Gastrocnemius medialis (tissue), 4 donors: Measurements from ENCODE around the gene FRMD3. TPM values are rescaled to one million over a fixed set of nuclear protein-coding genes. Genes with fewer than 3 reads are reported as not detected.

Experiments used
- ATAC-seq, 2 donors: fragments of 150-250 bp; one replicate each; pipeline ENCODE4 v1.9.1; 2016
- DNase-seq, 2 donors: peaks; one replicate each; pipeline ENCODE4 v3.0.0-alpha.2; 2019
- H3K27ac ChIP-seq, 4 donors: fragments of 200-600 bp; sonication (generic); 1 replicate in 1 of 4; 2 replicates in 3 of 4; pipeline ENCODE4 v1.5.1; 2016 to 2018; ENCODE audit warnings: mild to moderate bottlenecking in 2 of 4, moderate library complexity in 1 of 4
- H3K27me3 ChIP-seq, 3 donors: fragments of 200-600 bp; sonication (generic) in 2 of 3; 1 replicate in 1 of 3; 2 replicates in 2 of 3; pipeline versions ENCODE4 v1.5.1 to v1.6.0; 2016 to 2019; ENCODE audit warnings: mild to moderate bottlenecking in 1 of 3, moderate library complexity in 1 of 3
- H3K36me3 ChIP-seq, 2 donors: fragments of 200-600 bp; sonication (generic) in 1 of 2; one replicate each; pipeline ENCODE4 v1.5.1; 2017 to 2018
- H3K4me1 ChIP-seq, 2 donors: fragments of 200-600 bp; sonication (generic) in 1 of 2; one replicate each; pipeline ENCODE4 v1.5.1; 2016 to 2017; ENCODE audit warnings: mild to moderate bottlenecking in 2 of 2
- H3K4me3 ChIP-seq, 4 donors: fragments of 200-600 bp; sonication (generic) in 3 of 4; 1 replicate in 1 of 4; 2 replicates in 3 of 4; pipeline ENCODE4 v1.5.1; 2016 to 2019; ENCODE audit warnings: mild to moderate bottlenecking in 2 of 4
- H3K9me3 ChIP-seq, 3 donors: fragments of 200-600 bp; sonication (generic) in 2 of 3; 1 replicate in 1 of 3; 2 replicates in 2 of 3; pipeline ENCODE4 v1.5.1; 2016 to 2019
- POLR2A ChIP-seq, 2 donors: fragments of 450-650 bp; IDR thresholded peaks; one replicate each; pipeline ENCODE4 v1.6.1; 2017; ENCODE audit warnings: antibody characterized with exemption in 2 of 2, mild to moderate bottlenecking in 2 of 2, moderate library complexity in 2 of 2
- in situ Hi-C, 4 donors: fragments of 200-750 bp; cut with MboI; loops; one replicate each; pipeline versions ENCODE4 v1.15.0 to v1.8.0; 2017; ENCODE audit warnings: low sequenced_read_pairs in 4 of 4
- intact Hi-C: fragments of 100-400 bp; cut with DNase I; formaldehyde crosslinking; loops from one replicate; pipeline ENCODE4 v1.15.1; 2023; ENCODE audit warnings: low total_unique reads
- total RNA-seq, 4 donors: library from RNA; depleted of rRNA; stranded (reverse); fragments of >200 nt; gene quantifications; one replicate each; pipeline versions ENCODE4 v1.1.0 to v1.2.3, GENCODE V29; 2016
- TF ChIP-seq, protein P1 (sequence below), 5 experiments: fragments of 450-650 bp in 3 of 5; fragments of 200-600 bp in 2 of 5; sonication (generic) in 2 of 5; IDR thresholded peaks in 4 of 5; conservative IDR thresholded peaks in 1 of 5; 1 replicate in 4 of 5; 2 replicates in 1 of 5; pipeline ENCODE4 v1.5.1; 2016 to 2019; ENCODE audit warnings: antibody characterized with exemption in 5 of 5, mild to moderate bottlenecking in 3 of 5, moderate library complexity in 3 of 5

Gene FRMD3
- total RNA-seq, 4 donors from 2014 or later: 62.3 to 120 (median 94.6) TPM

DNA sequence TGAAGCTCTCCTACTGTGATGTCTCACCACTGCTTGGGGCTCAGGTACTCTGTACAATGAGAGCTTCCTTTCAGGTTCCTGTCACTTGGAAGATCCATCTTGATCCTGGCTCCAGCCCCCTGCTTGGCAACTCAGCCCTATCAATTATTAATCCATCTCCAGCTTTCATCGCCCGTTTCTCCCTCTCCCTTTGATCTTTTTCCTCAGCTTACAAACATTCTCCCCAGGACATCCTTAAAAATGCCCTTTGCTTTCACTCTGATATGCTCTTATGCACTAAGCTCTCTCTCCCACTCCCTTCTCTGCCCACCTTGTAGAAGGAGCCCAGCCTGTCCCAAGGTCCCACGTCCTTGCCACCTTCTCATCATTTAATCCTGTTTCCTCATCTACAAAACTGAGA lies 109.0 kb downstream of the FRMD3 start:
- TF ChIP-seq, protein P1, sequence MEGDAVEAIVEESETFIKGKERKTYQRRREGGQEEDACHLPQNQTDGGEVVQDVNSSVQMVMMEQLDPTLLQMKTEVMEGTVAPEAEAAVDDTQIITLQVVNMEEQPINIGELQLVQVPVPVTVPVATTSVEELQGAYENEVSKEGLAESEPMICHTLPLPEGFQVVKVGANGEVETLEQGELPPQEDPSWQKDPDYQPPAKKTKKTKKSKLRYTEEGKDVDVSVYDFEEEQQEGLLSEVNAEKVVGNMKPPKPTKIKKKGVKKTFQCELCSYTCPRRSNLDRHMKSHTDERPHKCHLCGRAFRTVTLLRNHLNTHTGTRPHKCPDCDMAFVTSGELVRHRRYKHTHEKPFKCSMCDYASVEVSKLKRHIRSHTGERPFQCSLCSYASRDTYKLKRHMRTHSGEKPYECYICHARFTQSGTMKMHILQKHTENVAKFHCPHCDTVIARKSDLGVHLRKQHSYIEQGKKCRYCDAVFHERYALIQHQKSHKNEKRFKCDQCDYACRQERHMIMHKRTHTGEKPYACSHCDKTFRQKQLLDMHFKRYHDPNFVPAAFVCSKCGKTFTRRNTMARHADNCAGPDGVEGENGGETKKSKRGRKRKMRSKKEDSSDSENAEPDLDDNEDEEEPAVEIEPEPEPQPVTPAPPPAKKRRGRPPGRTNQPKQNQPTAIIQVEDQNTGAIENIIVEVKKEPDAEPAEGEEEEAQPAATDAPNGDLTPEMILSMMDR (IDR thresholded peaks at IDR 0.05 in 4 of 5, conservative IDR thresholded peaks at IDR 0.05 in 1 of 5): no peak
- TF ChIP-seq POLR2A (IDR thresholded peaks at IDR 0.05): no peak
- no peaks in the 10 kb centered on the region for H3K36me3 ChIP-seq
- no peak for ATAC-seq
- peaks cover 32 to 39% of the 10 kb centered on the region in 2 donors for H3K4me1 ChIP-seq
- no peak overlapping the region for H3K4me3 ChIP-seq
- intact Hi-C loops (no loop called here), in situ Hi-C loops (no loop called here)
- no peaks in the 10 kb centered on the region for H3K9me3 ChIP-seq
- H3K27ac ChIP-seq: no peak overlapping the region
- no peak for DNase-seq
- H3K27me3 ChIP-seq: no peaks in the 10 kb centered on the region

DNA sequence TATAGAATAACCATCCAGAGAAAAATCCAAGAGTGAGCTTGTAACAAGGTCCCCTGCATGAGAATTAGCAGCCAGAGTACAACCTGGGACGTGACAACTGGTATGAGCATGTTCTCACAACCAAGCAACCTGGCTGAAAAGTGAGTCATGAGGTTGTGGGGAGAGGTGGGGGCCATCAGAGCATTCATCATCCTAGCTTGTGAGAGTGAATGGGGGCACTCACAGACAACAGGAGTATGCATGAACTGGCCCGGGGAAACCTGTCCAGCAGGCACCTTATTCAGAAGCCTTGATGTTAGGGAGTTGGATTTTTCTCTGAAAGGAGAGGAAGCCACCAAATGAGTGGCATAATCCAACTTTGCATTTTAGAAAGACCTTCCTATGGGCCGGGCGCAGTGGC lies 113.0 kb downstream of the FRMD3 start:
- Histone ChIP-seq H3K4me3 (no peak overlapping the region), H3K27me3 (no peaks in the 10 kb centered on the region), H3K9me3 (no peaks in the 10 kb centered on the region), H3K36me3 (no peaks in the 10 kb centered on the region), H3K4me1 (peaks cover 7 to 8% of the 10 kb centered on the region in 2 donors), H3K27ac (no peak overlapping the region)
- TF ChIP-seq, protein P1 (IDR thresholded peaks at IDR 0.05 in 4 of 5, conservative IDR thresholded peaks at IDR 0.05 in 1 of 5): no peak
- no peak for TF ChIP-seq POLR2A (IDR thresholded peaks at IDR 0.05)
- DNase-seq: no peak
- intact Hi-C loops (loop anchor here (1.0 kb wide), 1 partner anchor 39 kb away; no protein-coding TSS in a partner anchor), in situ Hi-C loops (no loop called here)
- no peak for ATAC-seq

DNA sequence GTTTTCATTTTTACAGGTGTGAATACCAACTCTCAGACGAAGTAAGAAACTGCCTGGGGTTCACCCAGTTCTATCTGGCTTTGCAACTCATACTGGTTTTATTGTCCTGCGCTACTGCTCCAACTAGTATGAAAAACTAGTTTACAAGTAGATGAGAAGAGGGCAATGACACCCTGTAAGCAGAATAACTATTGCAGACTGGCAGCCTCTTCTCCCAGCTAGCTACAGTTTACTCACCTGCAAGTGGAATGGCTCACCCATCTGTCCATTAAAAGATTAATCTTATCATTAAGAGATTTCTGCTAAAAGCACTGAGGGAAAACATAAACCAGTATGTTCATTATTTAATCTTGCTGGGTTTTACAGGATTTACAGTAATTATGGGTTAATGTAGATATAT lies 113.4 kb downstream of the FRMD3 start:
- in situ Hi-C loops: no loop called here
- Histone ChIP-seq H3K4me3 (no peak overlapping the region), H3K4me1 (peaks cover 7% of the 10 kb centered on the region in 2 donors), H3K36me3 (no peaks in the 10 kb centered on the region), H3K9me3 (no peaks in the 10 kb centered on the region), H3K27me3 (no peaks in the 10 kb centered on the region), H3K27ac (no peak overlapping the region)
- no peak for DNase-seq
- TF ChIP-seq POLR2A (IDR thresholded peaks at IDR 0.05): no peak
- TF ChIP-seq, protein P1 (IDR thresholded peaks at IDR 0.05 in 4 of 5, conservative IDR thresholded peaks at IDR 0.05 in 1 of 5): no peak
- intact Hi-C loops: loop anchor here (1.0 kb wide), 1 partner anchor 39 kb away; no protein-coding TSS in a partner anchor
- ATAC-seq: no peak

DNA sequence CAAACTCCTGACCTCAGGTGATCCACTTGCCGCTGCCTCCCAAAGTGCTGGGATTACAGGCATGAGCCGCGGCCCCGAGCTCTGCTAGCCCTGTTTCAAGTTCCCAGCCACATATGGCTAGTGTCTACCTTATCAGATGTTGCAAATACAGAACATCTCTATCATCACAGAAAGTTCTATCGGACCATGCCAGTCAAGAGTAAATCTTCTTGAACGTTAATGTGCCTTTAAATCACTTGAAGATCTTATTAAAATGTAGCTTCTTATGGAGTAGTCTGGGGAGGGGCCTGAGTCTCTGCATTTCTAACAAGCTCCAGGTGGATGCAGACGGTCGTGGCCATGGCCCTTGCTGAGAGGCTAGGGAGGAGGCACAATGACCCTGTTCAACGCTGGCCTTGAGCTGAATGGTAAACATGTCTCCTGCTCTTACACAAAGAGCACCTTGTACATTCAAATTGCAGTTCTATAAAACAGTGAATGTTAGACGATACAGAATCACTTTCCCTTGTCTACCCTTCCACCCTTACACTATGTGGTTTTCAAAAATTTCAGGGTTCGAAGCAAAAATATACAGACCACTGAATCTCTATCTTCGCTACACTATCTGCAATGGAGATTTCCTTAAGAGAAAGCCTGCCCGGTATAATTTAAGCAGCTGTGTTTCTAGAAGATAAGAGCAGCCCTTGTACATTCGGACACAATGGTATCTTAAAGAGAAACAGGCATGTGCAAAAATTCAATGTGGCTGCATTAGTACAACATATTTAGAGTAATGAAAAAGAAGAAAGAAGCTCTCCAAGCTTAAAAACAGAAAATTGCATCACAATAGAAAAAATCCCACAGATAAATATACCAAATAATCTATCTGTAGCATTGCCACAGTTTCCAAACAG lies 114.1 kb downstream of the FRMD3 start:
- ATAC-seq (no peak), DNase-seq (no peak)
- Histone ChIP-seq H3K4me3 (no peak overlapping the region), H3K4me1 (peaks cover 7% of the 10 kb centered on the region in 2 donors), H3K36me3 (no peaks in the 10 kb centered on the region), H3K27me3 (no peaks in the 10 kb centered on the region), H3K27ac (no peak overlapping the region), H3K9me3 (no peaks in the 10 kb centered on the region)
- no peak for TF ChIP-seq POLR2A (IDR thresholded peaks at IDR 0.05)
- TF ChIP-seq, protein P1 (IDR thresholded peaks at IDR 0.05 in 4 of 5, conservative IDR thresholded peaks at IDR 0.05 in 1 of 5): no peak
- in situ Hi-C loops (no loop called here), intact Hi-C loops (no loop called here)
